Liver (tissue), 3 donors: ENCODE measurements around the gene TACR1.

Experiments
- REST ChIP-seq: IDR thresholded peaks from 2 replicates; pipeline ENCODE4 v1.6.1; 2016; ENCODE audit warnings: antibody characterized with exemption, mild to moderate bottlenecking
- TAF1 ChIP-seq: conservative IDR thresholded peaks from 2 replicates; pipeline ENCODE4 v1.6.1; 2016; ENCODE audit warnings: antibody characterized with exemption, mild to moderate bottlenecking
- TF ChIP-seq, protein P1 (sequence below): fragments of 150-350 bp; IDR thresholded peaks from 2 replicates; pipeline ENCODE4 v1.5.1; 2017; ENCODE audit warnings: improper control_type of control experiment, low read depth, low read length; ENCODE audit not compliant: missing input control
- TF ChIP-seq, protein P2 (sequence below): IDR thresholded peaks from 2 replicates; pipeline ENCODE4 v1.6.1; 2016; ENCODE audit warnings: antibody characterized with exemption
- donor health status: healthy.
- donor health status: healthy.

GRCh38 chr2:75047992-75048625 is 151.2 kb downstream of the TACR1 start:
- TF ChIP-seq REST (no peak), TAF1 (no peak)
- TF ChIP-seq, protein P1, sequence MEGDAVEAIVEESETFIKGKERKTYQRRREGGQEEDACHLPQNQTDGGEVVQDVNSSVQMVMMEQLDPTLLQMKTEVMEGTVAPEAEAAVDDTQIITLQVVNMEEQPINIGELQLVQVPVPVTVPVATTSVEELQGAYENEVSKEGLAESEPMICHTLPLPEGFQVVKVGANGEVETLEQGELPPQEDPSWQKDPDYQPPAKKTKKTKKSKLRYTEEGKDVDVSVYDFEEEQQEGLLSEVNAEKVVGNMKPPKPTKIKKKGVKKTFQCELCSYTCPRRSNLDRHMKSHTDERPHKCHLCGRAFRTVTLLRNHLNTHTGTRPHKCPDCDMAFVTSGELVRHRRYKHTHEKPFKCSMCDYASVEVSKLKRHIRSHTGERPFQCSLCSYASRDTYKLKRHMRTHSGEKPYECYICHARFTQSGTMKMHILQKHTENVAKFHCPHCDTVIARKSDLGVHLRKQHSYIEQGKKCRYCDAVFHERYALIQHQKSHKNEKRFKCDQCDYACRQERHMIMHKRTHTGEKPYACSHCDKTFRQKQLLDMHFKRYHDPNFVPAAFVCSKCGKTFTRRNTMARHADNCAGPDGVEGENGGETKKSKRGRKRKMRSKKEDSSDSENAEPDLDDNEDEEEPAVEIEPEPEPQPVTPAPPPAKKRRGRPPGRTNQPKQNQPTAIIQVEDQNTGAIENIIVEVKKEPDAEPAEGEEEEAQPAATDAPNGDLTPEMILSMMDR, result no peak
- TF ChIP-seq, protein P2, sequence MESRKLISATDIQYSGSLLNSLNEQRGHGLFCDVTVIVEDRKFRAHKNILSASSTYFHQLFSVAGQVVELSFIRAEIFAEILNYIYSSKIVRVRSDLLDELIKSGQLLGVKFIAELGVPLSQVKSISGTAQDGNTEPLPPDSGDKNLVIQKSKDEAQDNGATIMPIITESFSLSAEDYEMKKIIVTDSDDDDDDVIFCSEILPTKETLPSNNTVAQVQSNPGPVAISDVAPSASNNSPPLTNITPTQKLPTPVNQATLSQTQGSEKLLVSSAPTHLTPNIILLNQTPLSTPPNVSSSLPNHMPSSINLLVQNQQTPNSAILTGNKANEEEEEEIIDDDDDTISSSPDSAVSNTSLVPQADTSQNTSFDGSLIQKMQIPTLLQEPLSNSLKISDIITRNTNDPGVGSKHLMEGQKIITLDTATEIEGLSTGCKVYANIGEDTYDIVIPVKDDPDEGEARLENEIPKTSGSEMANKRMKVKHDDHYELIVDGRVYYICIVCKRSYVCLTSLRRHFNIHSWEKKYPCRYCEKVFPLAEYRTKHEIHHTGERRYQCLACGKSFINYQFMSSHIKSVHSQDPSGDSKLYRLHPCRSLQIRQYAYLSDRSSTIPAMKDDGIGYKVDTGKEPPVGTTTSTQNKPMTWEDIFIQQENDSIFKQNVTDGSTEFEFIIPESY, result no peak
